ENCODE data around the gene ANKRD44. TPM values are rescaled to one million over a fixed set of nuclear protein-coding genes. Genes with fewer than 3 reads are reported as not detected.

Gene ANKRD44
- total RNA-seq, 1 donor from 2014 or later = 12.0 TPM

- no peak for TF ChIP-seq CTCF (IDR thresholded peaks at IDR 0.05; ENCODE audit: partially characterized antibody, unreplicated experiment)
- Mint-ChIP-seq H3K27me3 (ENCODE audit: unreplicated experiment) (no peaks in the 10 kb centered on the region), H3K4me3 (ENCODE audit: unreplicated experiment) (no peak overlapping the region), H3K27ac (ENCODE audit: unreplicated experiment) (no peak overlapping the region), H3K36me3 (ENCODE audit: unreplicated experiment) (no peaks in the 10 kb centered on the region), H3K9me3 (ENCODE audit: unreplicated experiment) (no peaks in the 10 kb centered on the region), H3K4me1 (ENCODE audit: low read depth, unreplicated experiment) (peaks cover 1% of the 10 kb centered on the region)
- DNase-seq = no peak
Observed at GRCh38 chr2:197144183-197144582, 166.4 kb downstream of the ANKRD44 start.

GRCh38 chr2:197141702-197142473, 168.7 kb downstream of the ANKRD44 start:
- H3K4me1 Mint-ChIP-seq (ENCODE audit: low read depth, unreplicated experiment) = peaks cover 1% of the 10 kb centered on the region
- H3K9me3 Mint-ChIP-seq (ENCODE audit: unreplicated experiment) = no peaks in the 10 kb centered on the region
- H3K4me3 Mint-ChIP-seq (ENCODE audit: unreplicated experiment) = no peak overlapping the region
- no peak overlapping the region for H3K27ac Mint-ChIP-seq (ENCODE audit: unreplicated experiment)
- no peak for DNase-seq
- TF ChIP-seq CTCF (IDR thresholded peaks at IDR 0.05; ENCODE audit: partially characterized antibody, unreplicated experiment) = no peak
- H3K36me3 Mint-ChIP-seq (ENCODE audit: unreplicated experiment) = no peaks in the 10 kb centered on the region
- no peaks in the 10 kb centered on the region for H3K27me3 Mint-ChIP-seq (ENCODE audit: unreplicated experiment)

GRCh38 chr2:197140045-197140444, 170.5 kb downstream of the ANKRD44 start:
- Mint-ChIP-seq H3K4me1 (ENCODE audit: low read depth, unreplicated experiment) (peaks cover 1% of the 10 kb centered on the region), H3K9me3 (ENCODE audit: unreplicated experiment) (no peaks in the 10 kb centered on the region), H3K4me3 (ENCODE audit: unreplicated experiment) (no peak overlapping the region), H3K36me3 (ENCODE audit: unreplicated experiment) (no peaks in the 10 kb centered on the region), H3K27me3 (ENCODE audit: unreplicated experiment) (no peaks in the 10 kb centered on the region), H3K27ac (ENCODE audit: unreplicated experiment) (no peak overlapping the region)
- no peak for DNase-seq
- no peak for TF ChIP-seq CTCF (IDR thresholded peaks at IDR 0.05; ENCODE audit: partially characterized antibody, unreplicated experiment)

- H3K4me3 Mint-ChIP-seq (ENCODE audit: unreplicated experiment) = no peak overlapping the region
- H3K4me1 Mint-ChIP-seq (ENCODE audit: low read depth, unreplicated experiment) = peaks cover 1% of the 10 kb centered on the region
Observed at GRCh38 chr2:197138506-197138905, 172.1 kb downstream of the ANKRD44 start.

More at GRCh38 chr2:197138506-197138905, 172.1 kb downstream of the ANKRD44 start:
- no peak overlapping the region for H3K27ac Mint-ChIP-seq (ENCODE audit: unreplicated experiment)
- H3K9me3 Mint-ChIP-seq (ENCODE audit: unreplicated experiment) = no peaks in the 10 kb centered on the region
- no peaks in the 10 kb centered on the region for H3K36me3 Mint-ChIP-seq (ENCODE audit: unreplicated experiment)
- no peak for TF ChIP-seq CTCF (IDR thresholded peaks at IDR 0.05; ENCODE audit: partially characterized antibody, unreplicated experiment)
- no peaks in the 10 kb centered on the region for H3K27me3 Mint-ChIP-seq (ENCODE audit: unreplicated experiment)
- DNase-seq = no peak
